ES-I3 (cell line): Measurements from ENCODE around the gene GFPT2.

Experiments used
- H3K36me3 ChIP-seq: 2 replicates; pipeline ENCODE4 v1.6.1; 2013; ENCODE audit warnings: mild to moderate bottlenecking, low read length, control low read depth, moderate library complexity; ENCODE audit not compliant: insufficient read depth
- H3K4me1 ChIP-seq: 2 replicates; pipeline ENCODE4 v1.6.1; 2013; ENCODE audit warnings: mild to moderate bottlenecking, control low read depth, low read length; ENCODE audit not compliant: insufficient read depth
- H3K9ac ChIP-seq: 2 replicates; pipeline ENCODE4 v1.6.1; 2013; ENCODE audit warnings: low read depth, mild to moderate bottlenecking, low read length, moderate library complexity
- H3K9me3 ChIP-seq: 2 replicates; pipeline ENCODE4 v1.6.1; 2013; ENCODE audit warnings: mild to moderate bottlenecking, low read length, moderate library complexity; ENCODE audit not compliant: control insufficient read depth, insufficient read depth

GFPT2 gene

GRCh38 chr5:180289433-180289832, 63.7 kb downstream of the GFPT2 start:
- no peaks in the 10 kb centered on the region for H3K9me3 ChIP-seq
- 0 out of 2 replicates have a peak, but pooled peaks cover 6% of the 10 kb centered on the region for H3K36me3 ChIP-seq
- no peak overlapping the region for H3K9ac ChIP-seq
- H3K4me1 ChIP-seq: peaks cover 4% of the 10 kb centered on the region; the same call in 1 of the 2 replicates

- peaks cover 4% of the 10 kb centered on the region; the same call in 1 of the 2 replicates for H3K4me1 ChIP-seq
- H3K9ac ChIP-seq: no peak overlapping the region
- H3K36me3 ChIP-seq: 0 out of 2 replicates have a peak, but pooled peaks cover 8% of the 10 kb centered on the region
- no peaks in the 10 kb centered on the region for H3K9me3 ChIP-seq
Measured at GRCh38 chr5:180287868-180288267, 65.3 kb downstream of the GFPT2 start.

- no peak overlapping the region for H3K9ac ChIP-seq
- H3K36me3 ChIP-seq: 0 out of 2 replicates have a peak, but pooled peaks cover 8% of the 10 kb centered on the region
- H3K9me3 ChIP-seq: no peaks in the 10 kb centered on the region
- H3K4me1 ChIP-seq: peaks cover 4% of the 10 kb centered on the region; the same call in 1 of the 2 replicates
Measured at GRCh38 chr5:180287404-180287803, 65.7 kb downstream of the GFPT2 start.

- H3K9me3 ChIP-seq: no peaks in the 10 kb centered on the region
- H3K36me3 ChIP-seq: peaks cover 13% of the 10 kb centered on the region
- no peaks in the 10 kb centered on the region for H3K4me1 ChIP-seq
- H3K9ac ChIP-seq: no peak overlapping the region
Measured at GRCh38 chr5:180284149-180284548, 69.0 kb downstream of the GFPT2 start.

GRCh38 chr5:180283026-180283615, 70.0 kb downstream of the GFPT2 start:
- Histone ChIP-seq H3K9ac (no peak overlapping the region), H3K9me3 (no peaks in the 10 kb centered on the region), H3K4me1 (no peaks in the 10 kb centered on the region), H3K36me3 (peaks cover 13% of the 10 kb centered on the region)

GRCh38 chr5:180282281-180282680, 70.9 kb downstream of the GFPT2 start:
- no peaks in the 10 kb centered on the region for H3K4me1 ChIP-seq
- no peak overlapping the region for H3K9ac ChIP-seq
- H3K9me3 ChIP-seq: no peaks in the 10 kb centered on the region
- H3K36me3 ChIP-seq: peaks cover 13% of the 10 kb centered on the region

GRCh38 chr5:180281706-180282105, 71.4 kb downstream of the GFPT2 start:
- Histone ChIP-seq H3K36me3 (peaks cover 8% of the 10 kb centered on the region), H3K9ac (no peak overlapping the region), H3K4me1 (no peaks in the 10 kb centered on the region), H3K9me3 (no peaks in the 10 kb centered on the region)

GRCh38 chr5:180274695-180275094, 78.4 kb downstream of the GFPT2 start:
- Histone ChIP-seq H3K36me3 (peaks cover 9% of the 10 kb centered on the region), H3K9ac (no peak overlapping the region), H3K9me3 (peaks cover 31% of the 10 kb centered on the region; the same call in 1 of the 2 replicates)

GRCh38 chr5:180271221-180271620, 81.9 kb downstream of the GFPT2 start:
- H3K9ac ChIP-seq: no peak overlapping the region
- peaks cover 44% of the 10 kb centered on the region for H3K9me3 ChIP-seq
- H3K4me1 ChIP-seq: no peaks in the 10 kb centered on the region
- peaks cover 16% of the 10 kb centered on the region for H3K36me3 ChIP-seq

More at GRCh38 chr5:180274695-180275094, 78.4 kb downstream of the GFPT2 start:
- no peaks in the 10 kb centered on the region for H3K4me1 ChIP-seq

GRCh38 chr5:180259260-180259611, 93.9 kb downstream of the GFPT2 start:
- H3K4me1 ChIP-seq: no peaks in the 10 kb centered on the region
- no peak overlapping the region for H3K9ac ChIP-seq
- peaks cover 43% of the 10 kb centered on the region for H3K36me3 ChIP-seq
- peaks cover 75% of the 10 kb centered on the region for H3K9me3 ChIP-seq

GRCh38 chr5:180253036-180253824, 99.9 kb downstream of the GFPT2 start:
- peaks cover 53% of the 10 kb centered on the region for H3K9me3 ChIP-seq
- H3K36me3 ChIP-seq: peaks cover 33% of the 10 kb centered on the region
- H3K9ac ChIP-seq: no peak overlapping the region
- H3K4me1 ChIP-seq: no peaks in the 10 kb centered on the region

- no peak overlapping the region for H3K9ac ChIP-seq
- H3K9me3 ChIP-seq: peaks cover 44% of the 10 kb centered on the region
- no peaks in the 10 kb centered on the region for H3K4me1 ChIP-seq
- peaks cover 29% of the 10 kb centered on the region for H3K36me3 ChIP-seq
Measured at GRCh38 chr5:180251887-180252286, 101.2 kb downstream of the GFPT2 start.

GRCh38 chr5:180251141-180251540, 102.0 kb downstream of the GFPT2 start:
- H3K9ac ChIP-seq: no peak overlapping the region
- peaks cover 40% of the 10 kb centered on the region for H3K9me3 ChIP-seq
- H3K36me3 ChIP-seq: peaks cover 24% of the 10 kb centered on the region
- H3K4me1 ChIP-seq: no peaks in the 10 kb centered on the region
